HFFc6 (cell line): ENCODE measurements around the gene MMP7. TPM values are rescaled to one million over a fixed set of nuclear protein-coding genes. Genes with fewer than 3 reads are reported as not detected.

Experiments
- DNase-seq: peaks from one replicate; pipeline ENCODE4 v3.0.0-alpha.2; 2018
- H3K27ac Mint-ChIP-seq: 2 replicates; pipeline ENCODE4 v1.8.0; 2020; ENCODE audit warnings: mild to moderate bottlenecking, mixed read lengths
- H3K27me3 Mint-ChIP-seq: 2 replicates; pipeline ENCODE4 v1.8.0; 2021; ENCODE audit warnings: mild to moderate bottlenecking, moderate library complexity, mixed read lengths; ENCODE audit not compliant: insufficient read depth
- H3K36me3 Mint-ChIP-seq: 2 replicates; pipeline ENCODE4 v1.8.0; 2021; ENCODE audit warnings: low read depth, mixed read lengths
- H3K4me1 Mint-ChIP-seq: 2 replicates; pipeline ENCODE4 v1.8.0; 2020; ENCODE audit warnings: low read depth, mixed read lengths
- H3K4me3 Mint-ChIP-seq: 2 replicates; pipeline ENCODE4 v1.8.0; 2020; ENCODE audit warnings: mild to moderate bottlenecking, moderate library complexity, mixed read lengths
- H3K9me3 Mint-ChIP-seq: 2 replicates; pipeline ENCODE4 v1.8.0; 2020; ENCODE audit warnings: mild to moderate bottlenecking, mixed read lengths
- total RNA-seq, 6 experiments: library from RNA; stranded (reverse); fragmentation: NEBNext Ultra II Directional; extraction: Animal tissue kit (Norgen Biotek cat#: 25700); gene quantifications; 2 replicates in 1 of 6; 3 replicates in 5 of 6; pipeline ENCODE4 v1.2.3, GENCODE V29; 2021
- TF ChIP-seq, protein P1 (sequence below): fragments of 200-600 bp; sonication (generic); IDR thresholded peaks from 2 replicates; pipeline ENCODE4 v1.5.0; 2021; ENCODE audit warnings: antibody characterized with exemption, mild to moderate bottlenecking

The MMP7 gene
- total RNA-seq, 6 experiments from 2014 or later: not detected

DNA sequence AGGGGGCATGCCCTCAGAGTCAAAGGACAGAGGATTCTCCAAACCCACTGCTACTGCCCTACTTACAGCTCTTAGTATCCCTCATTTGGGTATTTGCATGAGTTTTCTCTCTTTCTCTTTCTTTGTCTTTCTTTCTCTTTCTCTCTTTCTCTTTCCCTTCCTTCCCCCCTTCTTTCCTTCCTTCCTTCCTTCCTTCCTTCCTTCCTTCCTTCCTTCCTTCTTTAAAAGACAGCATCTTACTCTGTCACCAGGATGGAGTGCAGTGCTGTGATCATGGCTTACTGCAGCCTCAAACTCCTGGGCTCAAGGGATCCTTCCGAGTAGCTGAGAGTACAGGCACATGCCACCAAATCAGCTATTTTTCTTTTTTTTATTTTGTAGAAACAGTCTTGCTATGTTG, 14.0 kb upstream of the MMP7 start:
- Mint-ChIP-seq H3K4me1 (no peaks in the 10 kb centered on the region), H3K36me3 (no peaks in the 10 kb centered on the region), H3K4me3 (no peak overlapping the region), H3K27me3 (peaks cover 26% of the 10 kb centered on the region), H3K27ac (no peak overlapping the region), H3K9me3 (no peaks in the 10 kb centered on the region)
- TF ChIP-seq, protein P1, sequence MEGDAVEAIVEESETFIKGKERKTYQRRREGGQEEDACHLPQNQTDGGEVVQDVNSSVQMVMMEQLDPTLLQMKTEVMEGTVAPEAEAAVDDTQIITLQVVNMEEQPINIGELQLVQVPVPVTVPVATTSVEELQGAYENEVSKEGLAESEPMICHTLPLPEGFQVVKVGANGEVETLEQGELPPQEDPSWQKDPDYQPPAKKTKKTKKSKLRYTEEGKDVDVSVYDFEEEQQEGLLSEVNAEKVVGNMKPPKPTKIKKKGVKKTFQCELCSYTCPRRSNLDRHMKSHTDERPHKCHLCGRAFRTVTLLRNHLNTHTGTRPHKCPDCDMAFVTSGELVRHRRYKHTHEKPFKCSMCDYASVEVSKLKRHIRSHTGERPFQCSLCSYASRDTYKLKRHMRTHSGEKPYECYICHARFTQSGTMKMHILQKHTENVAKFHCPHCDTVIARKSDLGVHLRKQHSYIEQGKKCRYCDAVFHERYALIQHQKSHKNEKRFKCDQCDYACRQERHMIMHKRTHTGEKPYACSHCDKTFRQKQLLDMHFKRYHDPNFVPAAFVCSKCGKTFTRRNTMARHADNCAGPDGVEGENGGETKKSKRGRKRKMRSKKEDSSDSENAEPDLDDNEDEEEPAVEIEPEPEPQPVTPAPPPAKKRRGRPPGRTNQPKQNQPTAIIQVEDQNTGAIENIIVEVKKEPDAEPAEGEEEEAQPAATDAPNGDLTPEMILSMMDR: no peak
- no peak for DNase-seq

DNA sequence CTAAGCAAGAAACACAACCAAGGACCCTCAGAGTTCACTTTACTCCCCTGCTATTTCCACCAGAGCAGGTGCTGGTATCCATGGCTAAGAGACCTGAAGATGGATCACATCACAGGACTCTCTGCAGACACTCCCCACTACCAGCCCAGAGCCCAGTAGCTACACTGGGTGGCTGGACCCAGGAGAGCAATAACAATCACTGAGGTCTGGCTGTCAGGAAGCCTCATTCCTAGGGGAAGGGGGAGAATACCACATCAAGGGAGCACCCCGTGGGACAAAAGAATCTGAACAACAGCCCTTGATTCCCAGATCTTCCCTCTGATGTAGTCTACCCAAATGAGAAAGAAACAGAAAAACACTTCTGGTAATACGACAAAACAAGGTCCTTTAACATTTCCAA, 9.0 kb upstream of the MMP7 start:
- DNase-seq: no peak
- TF ChIP-seq, protein P1: no peak

DNA sequence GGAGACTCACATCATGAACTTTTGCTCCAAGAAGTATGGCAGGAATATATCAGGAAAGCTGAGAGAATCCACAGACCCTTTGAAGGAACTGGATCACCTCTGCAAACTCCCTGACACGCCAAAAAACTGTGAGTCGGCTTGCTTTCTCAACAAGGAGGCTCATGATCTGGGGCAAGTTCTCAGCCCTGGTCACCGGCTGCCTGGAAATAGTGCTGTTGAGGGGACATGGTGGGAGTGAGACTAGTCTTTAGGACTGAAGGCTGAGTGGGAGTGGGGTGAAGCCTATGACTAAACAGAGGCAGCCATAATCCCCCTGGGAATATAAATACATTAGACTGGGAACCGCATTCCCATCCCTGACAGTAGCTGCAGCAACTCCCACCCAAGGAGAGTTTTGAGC, 8.4 kb upstream of the MMP7 start:
- no peaks in the 10 kb centered on the region for H3K36me3 Mint-ChIP-seq
- no peak for DNase-seq
- peaks cover 29% of the 10 kb centered on the region for H3K27me3 Mint-ChIP-seq
- H3K4me1 Mint-ChIP-seq: no peaks in the 10 kb centered on the region; the same call in 1 of the 2 replicates
- no peak overlapping the region for H3K27ac Mint-ChIP-seq
- no peak overlapping the region for H3K4me3 Mint-ChIP-seq
- TF ChIP-seq, protein P1: no peak
- H3K9me3 Mint-ChIP-seq: no peaks in the 10 kb centered on the region

More for the DNA sequence above, 9.0 kb upstream of the MMP7 start:
- H3K9me3 Mint-ChIP-seq: no peaks in the 10 kb centered on the region
- H3K36me3 Mint-ChIP-seq: no peaks in the 10 kb centered on the region
- H3K27ac Mint-ChIP-seq: no peak overlapping the region
- no peak overlapping the region for H3K4me3 Mint-ChIP-seq
- H3K27me3 Mint-ChIP-seq: peaks cover 25% of the 10 kb centered on the region
- no peaks in the 10 kb centered on the region; the same call in 1 of the 2 replicates for H3K4me1 Mint-ChIP-seq

DNA sequence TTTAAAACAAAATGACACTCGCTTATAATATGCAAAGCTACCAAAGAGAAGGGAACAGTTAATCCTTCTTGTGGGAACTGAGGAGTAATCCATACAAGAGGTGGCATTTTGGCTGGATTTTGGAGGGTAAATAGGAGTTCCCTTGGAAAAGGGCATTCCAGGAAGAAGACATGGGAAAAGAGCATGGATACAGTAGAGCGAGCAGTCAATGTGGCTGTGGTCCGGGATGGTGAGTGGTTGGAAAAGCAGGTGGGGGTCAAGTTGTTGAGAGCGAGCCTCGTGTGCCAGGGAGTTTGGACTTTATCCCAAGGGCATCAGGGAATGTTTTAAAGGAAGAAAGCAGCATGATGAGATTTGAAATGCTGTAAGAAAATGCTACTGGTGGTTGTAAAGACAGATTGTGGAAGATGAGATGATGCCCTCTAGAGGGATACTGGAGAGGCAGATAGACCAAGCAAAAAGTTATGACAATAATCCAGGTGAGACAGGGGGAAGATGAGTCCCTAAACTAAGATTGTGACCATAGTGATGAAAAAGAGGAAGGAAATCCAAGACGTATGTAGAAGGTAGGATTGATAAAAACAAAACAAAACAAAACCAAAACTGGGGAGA, 3.8 kb upstream of the MMP7 start:
- Mint-ChIP-seq H3K27me3 (peaks cover 21% of the 10 kb centered on the region), H3K9me3 (no peaks in the 10 kb centered on the region), H3K4me1 (no peaks in the 10 kb centered on the region; the same call in 1 of the 2 replicates), H3K4me3 (no peak overlapping the region), H3K36me3 (no peaks in the 10 kb centered on the region), H3K27ac (no peak overlapping the region)
- TF ChIP-seq, protein P1: peak; percentile 46; the same call in 1 of the 2 replicates
- DNase-seq: no peak

DNA sequence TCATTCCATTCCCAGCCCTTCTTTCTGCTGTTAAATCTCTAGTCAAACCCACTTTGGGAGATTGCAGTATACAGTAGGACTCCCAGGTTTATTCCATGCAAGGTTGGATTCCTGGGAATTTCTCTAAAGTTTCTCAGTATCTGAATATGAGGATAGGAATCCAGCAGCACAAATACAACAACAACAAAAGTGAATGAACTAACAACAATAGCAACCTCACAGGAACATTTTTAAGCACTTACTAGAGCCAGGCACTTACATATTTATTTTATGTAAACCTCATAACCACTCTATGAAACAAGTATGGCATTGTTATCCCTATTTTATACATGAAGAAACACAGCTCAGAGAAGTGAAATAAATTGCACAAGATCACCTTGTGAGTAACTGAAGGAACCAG, 1.9 kb downstream of the MMP7 start:
- Mint-ChIP-seq H3K36me3 (no peaks in the 10 kb centered on the region), H3K4me1 (no peaks in the 10 kb centered on the region), H3K9me3 (no peaks in the 10 kb centered on the region), H3K27me3 (peaks cover 11% of the 10 kb centered on the region), H3K27ac (no peak overlapping the region), H3K4me3 (no peak overlapping the region)
- TF ChIP-seq, protein P1: no peak
- no peak for DNase-seq
